GM18519 (cell line): ENCODE data around the gene DEF6.

Source experiments
- ATAC-seq: cut with Tn5 transposase; IDR thresholded peaks from one replicate; pipeline ENCODE4 v1.9.1; 2021; ENCODE audit warnings: mild to moderate bottlenecking, moderate library complexity; ENCODE audit not compliant: unreplicated experiment, low FRiP score

DEF6 gene

DNA sequence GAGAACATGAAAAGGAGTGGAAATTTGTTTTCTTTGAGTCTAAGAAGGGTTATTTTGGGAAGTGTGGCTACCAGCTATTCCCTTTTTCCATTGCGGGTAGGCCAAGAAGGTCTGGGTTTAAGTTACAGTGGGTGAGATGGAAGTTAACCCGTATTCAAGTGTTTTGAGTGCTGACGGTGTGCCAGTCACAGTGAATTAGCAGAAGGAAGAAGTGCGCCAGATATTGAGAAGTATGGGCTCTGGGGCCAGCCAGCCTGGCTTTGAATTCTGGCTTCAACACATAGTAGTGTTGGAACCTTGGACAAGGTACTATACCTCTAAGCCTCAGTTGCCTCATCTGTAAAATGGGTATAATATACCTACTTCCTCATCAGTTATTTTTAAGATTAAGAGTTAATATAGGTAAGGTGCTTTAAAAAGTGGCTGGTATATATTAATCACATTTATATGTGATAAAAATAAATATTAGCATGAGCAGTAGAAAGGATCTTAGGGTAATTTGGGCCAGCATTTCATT, 21.8 kb upstream of the DEF6 start:
- no peak for ATAC-seq

DNA sequence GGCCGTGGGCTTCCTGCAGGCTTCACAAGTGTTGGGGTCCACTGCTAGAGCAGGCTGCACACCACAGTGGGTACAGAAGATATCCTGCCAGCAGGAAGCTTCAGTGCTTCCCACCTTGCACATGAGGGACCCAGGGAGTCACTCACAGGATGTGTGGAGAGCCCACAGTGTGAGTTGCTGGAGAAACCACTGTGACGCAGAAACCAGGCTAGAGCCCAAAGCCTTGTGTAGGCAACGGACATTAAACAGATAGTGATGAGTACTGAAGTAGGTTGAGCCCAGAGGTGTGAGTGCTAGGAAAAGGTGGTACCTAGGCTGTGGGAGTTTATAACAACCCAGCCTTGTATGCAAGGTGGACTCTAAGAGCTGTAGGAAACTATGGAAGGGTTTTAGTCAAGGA, 18.9 kb upstream of the DEF6 start:
- ATAC-seq: no peak

DNA sequence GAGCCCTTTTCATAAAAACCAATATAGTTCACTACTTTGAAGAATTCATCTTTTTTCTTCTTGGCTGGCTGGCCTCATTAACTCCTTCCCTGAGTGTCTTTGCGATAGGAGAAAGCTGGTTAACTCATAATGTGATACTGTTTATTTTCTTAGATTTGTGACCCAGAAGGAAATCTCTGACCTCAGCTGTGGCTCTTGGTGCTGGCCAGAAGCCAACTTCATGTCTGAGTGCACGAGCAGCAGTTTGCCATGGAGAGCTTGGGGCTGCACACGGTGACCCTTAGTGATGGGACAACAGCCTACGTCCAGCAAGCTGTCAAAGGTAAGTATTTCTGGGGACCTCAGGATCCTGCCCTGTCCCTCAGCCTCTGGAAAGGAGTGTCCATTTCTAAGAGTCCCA, 16.7 kb upstream of the DEF6 start:
- no peak for ATAC-seq

DNA sequence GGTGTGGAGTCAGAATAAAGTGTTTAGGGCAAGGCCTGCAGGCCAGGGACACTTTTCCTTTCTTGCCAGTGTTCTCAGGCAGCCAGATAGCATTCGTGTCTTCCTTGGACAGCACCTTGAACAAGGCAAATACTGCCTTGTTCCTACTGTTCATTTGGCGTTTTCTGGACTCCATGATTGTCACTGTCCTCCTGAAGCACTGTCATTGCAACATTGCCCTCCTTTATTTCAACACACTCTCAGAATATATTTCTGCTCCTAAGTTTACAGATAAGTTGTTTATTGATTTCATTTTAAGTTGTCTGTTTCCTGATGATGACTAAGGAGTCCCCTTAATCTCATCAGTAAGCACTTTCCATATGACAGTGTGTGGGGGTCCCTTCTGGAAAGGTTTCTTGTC, 15.1 kb upstream of the DEF6 start:
- ATAC-seq: no peak

DNA sequence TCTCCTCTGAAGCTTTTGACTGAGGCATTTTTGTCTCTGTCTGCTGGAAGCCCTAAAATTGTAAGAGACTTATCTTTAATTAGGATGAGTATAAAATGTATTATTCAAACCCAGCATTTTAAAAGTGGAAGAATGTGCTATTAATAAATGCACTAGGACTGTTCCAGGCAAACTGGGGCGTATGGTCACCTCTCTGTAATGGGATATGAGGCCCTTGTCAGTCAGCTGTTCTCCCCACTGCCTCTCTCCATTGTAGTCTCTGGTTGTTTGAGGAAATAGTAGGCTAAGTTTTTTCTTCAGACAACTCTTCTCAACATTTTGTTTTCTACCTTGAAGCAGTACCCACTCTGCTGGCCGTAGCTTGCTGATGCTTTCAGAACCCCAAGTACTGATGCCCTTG, 14.3 kb upstream of the DEF6 start:
- no peak for ATAC-seq

DNA sequence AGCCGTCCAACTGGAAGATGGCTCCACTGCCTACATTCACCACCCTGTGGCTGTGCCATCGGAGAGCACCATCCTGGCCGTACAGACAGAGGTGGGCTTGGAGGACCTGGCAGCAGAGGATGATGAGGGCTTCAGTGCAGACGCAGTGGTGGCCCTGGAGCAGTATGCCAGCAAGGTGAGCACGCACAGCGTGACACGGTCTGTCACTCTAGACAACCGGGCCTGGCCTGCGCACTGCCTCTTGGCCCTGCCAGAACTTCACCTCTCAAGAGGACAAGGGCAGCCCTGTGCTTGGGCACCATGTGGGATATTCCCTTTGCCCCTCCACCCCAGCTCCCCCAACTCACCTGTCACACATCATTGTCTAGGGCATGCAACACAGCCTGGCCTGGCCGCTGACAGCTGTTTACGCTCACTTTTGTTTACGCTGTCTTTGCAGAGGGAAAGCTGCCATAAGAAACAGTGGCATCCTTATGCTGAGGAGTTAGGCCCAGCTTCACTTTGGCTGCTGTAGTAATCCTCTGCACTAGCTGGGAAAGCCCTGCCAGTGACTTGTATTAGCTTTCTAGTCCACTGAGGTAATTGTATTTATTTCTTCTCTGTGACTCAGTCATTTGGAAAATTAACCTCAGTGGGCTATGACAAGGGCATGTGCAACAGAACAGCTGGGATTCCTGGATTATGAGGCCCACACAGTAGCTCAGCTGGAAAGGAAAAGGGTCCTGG, 9.8 kb upstream of the DEF6 start:
- no peak for ATAC-seq

DNA sequence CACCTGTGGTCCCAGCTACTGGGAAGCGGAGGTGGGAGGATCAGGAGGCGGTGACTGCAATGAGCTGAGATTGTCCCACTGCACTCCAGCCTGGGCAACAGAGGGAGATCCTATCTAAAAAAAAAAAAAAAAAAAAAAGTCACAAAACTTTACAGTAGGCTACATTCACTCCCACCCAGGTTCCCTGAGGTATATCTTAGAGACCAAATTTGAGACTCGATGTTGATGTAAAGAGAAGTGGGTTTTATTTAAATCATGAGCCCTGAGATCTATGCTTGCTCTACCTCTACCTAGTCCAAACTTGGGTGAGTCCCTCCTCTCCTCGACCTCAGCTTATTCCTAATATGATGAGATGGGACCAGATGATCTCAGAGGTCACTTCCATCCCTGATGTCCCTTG, 8.8 kb upstream of the DEF6 start:
- no peak for ATAC-seq

DNA sequence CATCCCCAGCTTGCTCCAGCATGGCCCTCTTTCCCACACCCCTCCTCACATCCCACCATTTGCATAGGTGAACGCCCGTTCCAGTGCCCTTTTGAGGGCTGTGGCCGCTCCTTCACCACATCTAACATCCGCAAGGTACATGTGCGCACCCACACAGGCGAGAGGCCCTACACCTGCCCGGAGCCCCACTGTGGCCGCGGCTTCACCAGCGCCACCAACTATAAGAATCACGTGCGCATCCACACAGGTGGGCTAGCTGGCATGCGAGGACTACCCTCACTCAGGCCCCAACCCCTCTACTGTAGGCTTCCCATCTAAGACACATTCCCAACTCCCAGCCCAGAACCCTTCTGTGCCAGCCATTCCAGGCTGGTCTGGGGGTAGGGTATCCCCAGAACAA, 6.1 kb upstream of the DEF6 start:
- no peak for ATAC-seq

DNA sequence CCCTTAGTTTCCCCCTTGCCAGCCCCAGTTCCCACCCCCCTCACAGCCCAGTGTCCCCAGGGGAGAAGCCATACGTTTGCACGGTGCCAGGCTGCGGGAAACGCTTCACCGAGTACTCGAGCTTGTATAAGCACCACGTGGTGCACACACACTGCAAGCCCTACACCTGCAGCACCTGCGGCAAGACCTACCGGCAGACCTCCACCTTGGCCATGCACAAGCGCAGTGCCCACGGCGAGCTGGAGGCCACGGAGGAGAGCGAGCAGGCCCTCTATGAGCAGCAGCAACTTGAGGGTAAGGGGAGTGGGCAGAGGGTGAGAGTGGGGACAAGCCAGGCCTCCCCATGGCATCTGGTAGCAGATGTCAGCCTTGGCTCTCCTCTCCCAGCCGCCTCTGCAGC, 5.1 kb upstream of the DEF6 start:
- no peak for ATAC-seq

DNA sequence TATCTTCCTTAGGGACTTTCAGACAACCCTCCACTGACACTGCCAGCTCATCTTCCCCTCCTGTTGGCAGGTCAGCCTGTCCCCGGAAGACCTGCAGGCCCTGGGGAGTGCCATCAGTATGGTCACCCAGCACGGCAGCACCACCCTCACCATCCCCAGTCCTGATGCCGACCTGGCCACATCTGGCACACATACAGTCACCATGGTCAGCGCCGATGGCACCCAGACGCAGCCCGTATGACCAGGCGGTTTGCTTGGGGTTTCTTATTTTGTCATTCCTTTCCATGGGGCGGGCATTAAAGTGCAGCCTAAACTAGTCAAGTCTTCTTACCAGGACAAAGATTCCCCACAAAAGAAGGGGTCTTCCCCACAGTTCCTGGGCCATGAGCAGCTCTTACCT, 3.9 kb upstream of the DEF6 start:
- no peak for ATAC-seq

DNA sequence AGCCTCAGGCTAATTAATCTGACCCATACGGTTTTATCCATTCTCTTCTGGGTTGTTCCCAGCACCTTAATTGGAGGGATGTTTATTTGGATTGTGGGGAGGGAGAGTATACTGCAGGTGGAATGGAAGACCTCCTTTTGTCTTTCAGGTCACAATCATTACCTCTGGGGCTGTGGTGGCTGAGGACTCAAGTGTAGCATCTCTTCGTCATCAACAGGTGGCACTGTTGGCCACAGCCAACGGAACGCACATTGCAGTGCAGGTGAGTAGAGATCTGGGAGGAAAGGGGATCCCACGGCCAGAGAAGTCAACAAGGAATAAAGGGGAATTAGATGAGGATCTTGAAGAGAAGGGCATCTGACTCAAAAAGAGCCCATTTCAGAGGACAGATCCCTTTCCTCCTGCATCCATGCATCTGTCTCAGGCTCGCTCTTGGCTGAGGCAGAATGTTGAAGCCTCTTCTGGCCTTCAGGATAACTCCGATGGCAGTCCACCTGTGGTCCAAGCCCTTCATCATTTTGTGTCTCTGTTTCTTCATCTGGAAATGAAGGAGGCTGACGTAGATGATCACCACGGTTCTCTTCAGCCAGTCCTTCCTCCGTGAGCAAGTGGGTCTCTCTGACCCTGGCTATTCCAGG, 3.2 kb upstream of the DEF6 start:
- no peak for ATAC-seq

DNA sequence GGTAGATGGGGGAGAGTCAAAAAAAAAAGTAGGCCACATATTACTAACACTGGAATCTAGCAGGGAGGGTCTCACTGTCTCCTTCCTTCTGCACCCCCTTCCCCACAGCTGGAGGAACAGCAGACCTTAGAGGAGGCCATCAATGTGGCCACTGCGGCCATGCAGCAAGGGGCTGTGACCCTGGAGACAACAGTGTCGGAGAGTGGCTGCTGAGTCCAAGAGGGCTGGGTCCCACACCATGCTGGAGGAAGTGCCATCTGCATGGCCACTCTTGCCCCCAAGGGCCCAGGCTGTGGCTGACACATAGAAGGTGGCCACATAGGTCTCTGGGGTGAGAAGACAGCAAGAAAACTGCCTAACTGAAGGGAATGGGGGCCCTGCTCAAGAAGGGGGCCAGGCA, 2.6 kb upstream of the DEF6 start:
- no peak for ATAC-seq

DNA sequence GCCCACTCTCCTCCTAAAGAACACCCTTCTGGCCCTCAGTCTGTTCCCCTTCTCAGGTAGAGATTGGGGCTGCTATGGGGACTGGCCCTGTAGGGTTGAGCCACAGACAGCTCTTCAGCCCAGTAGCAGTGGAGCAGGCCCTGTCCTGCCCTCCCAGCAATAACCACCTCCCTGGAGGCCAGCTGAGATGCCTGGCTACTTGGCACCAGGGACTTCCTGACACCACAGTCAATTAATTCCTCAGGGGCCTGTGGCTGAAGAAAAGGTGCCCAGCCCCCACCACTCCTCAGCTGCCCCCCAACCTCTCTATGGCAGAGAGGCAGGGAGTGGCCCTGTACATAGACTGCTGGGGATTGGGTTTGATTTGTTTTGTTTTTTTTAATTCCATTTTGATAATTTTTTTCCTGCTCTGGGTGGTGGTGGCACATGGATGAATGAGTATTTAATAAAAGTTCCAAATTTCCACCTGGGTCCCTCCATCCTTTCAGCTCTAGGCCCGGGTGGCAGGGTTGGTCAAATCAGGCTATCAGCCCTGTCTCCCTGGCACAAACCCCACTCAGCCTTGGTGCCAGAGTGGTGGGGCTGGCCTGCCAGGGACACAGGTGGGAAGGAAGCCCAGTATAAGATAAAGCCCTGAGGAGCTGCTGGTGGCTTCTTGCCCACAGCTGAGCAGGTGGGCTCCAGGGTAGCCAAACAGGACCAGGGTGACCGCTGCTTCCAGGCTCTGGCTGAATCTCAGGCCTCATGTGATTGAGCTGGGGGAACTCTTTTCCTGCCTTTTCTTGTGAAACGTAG, 1.9 kb upstream of the DEF6 start:
- ATAC-seq: no peak

DNA sequence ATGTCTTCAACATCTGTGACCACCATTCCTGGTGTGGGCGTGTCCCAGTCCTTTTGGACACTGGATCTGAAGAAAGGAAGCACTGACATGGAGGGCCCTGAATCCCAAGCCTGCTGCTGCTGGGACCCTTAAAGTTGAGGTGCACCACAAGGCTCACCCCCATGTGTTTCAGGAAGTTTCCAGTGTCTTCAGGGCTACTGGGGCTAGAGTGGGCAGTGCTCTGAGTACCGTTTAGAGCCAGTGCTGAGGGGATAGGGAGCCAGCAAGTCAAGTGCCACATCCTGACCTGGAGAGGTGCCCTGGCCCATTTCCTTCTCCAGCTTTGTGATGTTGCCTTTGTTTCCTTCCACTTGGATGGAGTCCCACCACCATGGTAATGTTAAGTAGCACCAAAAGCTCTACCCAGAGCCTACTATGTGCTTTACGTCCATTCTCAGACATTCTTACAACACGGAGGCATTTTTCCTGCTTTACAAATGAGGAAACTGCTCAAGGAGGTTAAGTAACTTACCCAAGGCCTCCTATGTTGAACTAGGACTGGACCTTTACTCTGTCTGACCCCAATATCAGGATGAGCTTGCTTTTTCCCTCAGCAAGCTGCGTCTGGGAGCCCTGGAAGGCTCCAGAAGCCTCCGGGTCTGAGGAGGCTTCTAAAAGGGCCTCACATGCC, 552 bp upstream of the DEF6 start:
- no peak for ATAC-seq

DNA sequence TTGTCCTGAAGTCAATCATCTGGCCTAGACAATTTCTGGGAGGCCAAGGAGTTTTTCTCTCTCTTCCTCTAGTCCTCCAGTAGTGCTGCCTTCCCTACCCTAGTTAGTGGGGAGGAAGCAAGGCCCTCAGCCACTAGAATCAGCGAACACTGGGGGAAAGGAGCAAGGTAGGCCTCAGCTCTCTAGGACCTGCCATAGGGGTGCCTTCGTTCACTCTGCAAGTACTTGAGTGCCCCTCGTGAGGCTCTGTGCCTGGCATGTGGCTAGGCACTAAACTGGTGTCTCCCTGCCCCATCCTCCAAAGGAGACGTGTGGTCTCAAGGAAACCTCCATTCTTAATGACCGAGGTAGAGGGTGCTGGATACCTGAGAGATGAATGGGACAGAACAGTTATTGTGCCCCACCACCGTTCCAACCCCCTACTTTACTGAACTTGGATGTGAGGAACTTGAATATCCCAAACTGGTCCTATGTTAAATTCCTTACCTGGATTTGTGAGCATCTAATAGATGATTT, 1.1 kb downstream of the DEF6 start:
- ATAC-seq: no peak

DNA sequence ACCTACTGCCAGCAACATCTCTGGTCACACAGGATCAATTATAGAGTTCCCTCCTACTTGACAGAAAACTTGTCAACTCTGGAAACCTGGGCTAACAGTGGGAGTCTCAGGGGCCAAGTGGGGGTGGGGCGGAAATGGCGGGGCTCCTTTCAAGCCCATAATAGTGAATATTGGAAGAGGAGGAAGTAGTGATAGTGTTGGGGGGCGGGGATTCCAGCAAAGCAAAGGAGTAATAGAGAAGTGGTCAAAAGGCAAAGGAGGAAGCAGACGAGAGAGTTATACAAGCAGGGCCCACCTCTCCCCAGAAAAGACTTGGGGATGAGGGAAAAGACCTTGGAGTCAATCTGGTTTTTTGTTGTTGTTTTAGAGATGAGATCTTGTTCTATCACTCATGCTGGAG, 2.1 kb downstream of the DEF6 start:
- no peak for ATAC-seq

DNA sequence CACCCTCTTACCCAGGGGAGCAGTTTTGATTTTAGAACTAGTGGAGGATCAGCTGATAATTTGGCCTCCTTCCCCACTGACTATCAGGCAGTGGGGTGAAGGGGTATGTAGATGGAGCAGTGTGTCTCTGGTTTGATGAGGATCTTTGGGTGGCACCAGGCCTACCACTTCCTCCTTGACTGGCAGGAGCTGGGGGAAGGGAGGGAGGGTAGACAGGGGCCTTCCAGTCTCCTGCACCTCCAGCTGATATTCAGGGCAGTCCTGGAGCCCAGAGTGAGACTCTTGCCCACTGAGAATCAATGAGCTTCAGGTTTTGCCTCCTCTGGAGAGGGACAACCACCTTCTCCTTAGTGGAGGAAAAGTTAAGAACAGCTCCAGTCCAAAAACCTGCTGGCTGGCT, 3.2 kb downstream of the DEF6 start:
- no peak for ATAC-seq

DNA sequence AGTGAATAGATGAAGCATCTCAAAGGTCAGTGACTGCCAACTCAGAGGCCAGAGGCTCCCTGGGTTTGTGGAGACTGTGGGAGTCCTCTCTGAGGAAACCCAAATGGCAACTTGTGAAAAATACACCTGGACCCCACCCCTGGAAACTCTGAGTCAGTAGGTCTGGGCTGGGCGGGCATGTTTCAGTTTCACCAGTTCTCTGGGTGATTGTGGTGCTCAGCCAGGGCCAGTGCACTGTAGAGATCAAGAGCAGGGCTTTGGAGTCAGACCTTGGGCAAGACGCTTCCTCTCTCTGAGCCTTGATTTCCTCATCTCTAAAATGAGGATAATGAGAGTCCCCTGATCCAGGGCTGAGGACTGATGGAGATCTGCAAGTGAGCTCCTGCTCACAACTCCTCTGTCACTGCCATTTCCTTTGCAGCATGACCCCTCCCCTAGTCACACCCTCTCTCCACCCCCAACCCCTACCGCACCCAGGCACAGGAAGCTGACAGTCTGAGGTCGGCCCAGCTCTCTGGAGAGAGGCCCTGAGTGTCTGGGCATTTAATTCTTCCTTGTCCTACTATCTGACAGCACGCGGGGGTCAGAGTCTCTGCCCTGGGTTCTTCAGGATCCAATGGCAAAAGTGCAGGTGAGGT, 5.1 kb downstream of the DEF6 start:
- ATAC-seq: peak; percentile 47

DNA sequence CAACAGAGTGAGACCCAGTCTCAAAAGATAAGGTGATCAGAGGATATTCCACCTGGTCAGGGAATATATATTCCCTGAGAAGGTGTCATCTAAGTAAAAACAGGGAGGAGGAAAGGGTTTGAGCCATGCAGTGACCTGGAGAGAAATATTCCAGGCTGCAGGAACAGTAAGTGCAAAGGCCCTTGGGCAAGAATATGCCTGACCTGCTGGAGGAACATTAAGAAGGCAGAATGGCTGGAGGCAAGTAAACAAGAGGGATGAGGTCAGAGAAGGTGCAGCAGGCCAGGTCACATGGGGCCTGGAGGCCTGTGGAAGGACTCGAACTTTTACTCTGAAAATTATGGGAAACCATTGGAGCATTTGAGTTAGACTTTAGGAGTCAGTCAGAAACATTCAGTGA, 6.7 kb downstream of the DEF6 start:
- ATAC-seq: no peak

DNA sequence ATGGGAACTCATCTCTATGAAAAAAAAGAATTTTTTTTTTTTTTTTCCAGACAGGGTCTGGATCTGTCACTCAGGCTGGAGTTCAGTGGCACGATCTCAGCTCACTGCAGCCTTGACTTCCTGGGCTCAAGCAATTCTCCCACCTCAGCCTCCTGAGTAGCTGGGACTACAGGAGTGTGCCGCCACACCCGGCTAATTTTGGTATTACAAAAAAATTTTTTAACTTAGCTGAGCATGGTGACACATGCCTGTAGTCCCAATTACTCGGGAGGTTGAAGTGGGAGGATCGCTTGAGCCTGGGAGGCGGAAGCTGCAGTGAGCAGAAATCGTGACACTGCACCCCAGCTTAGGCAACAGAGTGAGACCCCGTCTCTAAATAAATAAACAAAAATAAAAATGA, 7.5 kb downstream of the DEF6 start:
- ATAC-seq: no peak
